Neuronal stem cell (in vitro differentiated cells): ENCODE measurements around the gene C9orf85.

ENCODE experiments used
- DNase-seq: peaks from one replicate; pipeline ENCODE4 v3.0.0-alpha.2; 2013; ENCODE audit warnings: low spot score
- H2AFZ ChIP-seq: one replicate; pipeline ENCODE4 v1.6.1; 2013; ENCODE audit warnings: mild to moderate bottlenecking, low read length, inconsistent platforms
- H2AK5ac ChIP-seq: 2 replicates; pipeline ENCODE4 v1.6.1; 2013; ENCODE audit warnings: low read depth, mild to moderate bottlenecking, inconsistent platforms, low read length, moderate library complexity, mixed read lengths
- H2BK120ac ChIP-seq: 2 replicates; pipeline ENCODE4 v1.6.1; 2013; ENCODE audit warnings: low read depth, mild to moderate bottlenecking, inconsistent platforms, low read length, moderate library complexity, mixed read lengths
- H2BK12ac ChIP-seq: one replicate; pipeline ENCODE4 v1.6.1; 2013; ENCODE audit warnings: low read length, inconsistent platforms
- H2BK15ac ChIP-seq: 2 replicates; pipeline ENCODE4 v1.6.1; 2013; ENCODE audit warnings: mild to moderate bottlenecking, low read length, inconsistent platforms, mixed read lengths
- H2BK5ac ChIP-seq: one replicate; pipeline ENCODE4 v1.6.1; 2013; ENCODE audit warnings: inconsistent platforms, mild to moderate bottlenecking, low read length, moderate library complexity
- H3K14ac ChIP-seq: one replicate; pipeline ENCODE4 v1.6.1; 2013; ENCODE audit warnings: low read length, inconsistent platforms
- H3K18ac ChIP-seq: 2 replicates; pipeline ENCODE4 v1.6.1; 2013; ENCODE audit warnings: low read length, inconsistent platforms
- H3K23ac ChIP-seq: 2 replicates; pipeline ENCODE4 v1.6.1; 2013; ENCODE audit warnings: low read depth, mild to moderate bottlenecking, mixed read lengths, low read length, inconsistent platforms; ENCODE audit not compliant: poor library complexity
- H3K27ac ChIP-seq: replicated peaks from 3 replicates; pipeline ENCODE4 v1.5.1; 2013; ENCODE audit warnings: low read length, inconsistent platforms
- H3K27me3 ChIP-seq, 3 experiments: 2 replicates each; pipeline ENCODE4 v1.6.1; 2013; ENCODE audit warnings: low read length in 3 of 3, mild to moderate bottlenecking in 2 of 3, inconsistent platforms in 1 of 3, low read depth in 1 of 3, mixed read lengths in 1 of 3, moderate library complexity in 1 of 3; ENCODE audit not compliant: control insufficient read depth in 3 of 3, insufficient read depth in 3 of 3
- H3K36me3 ChIP-seq, 2 donors: replicated peaks in 1 of 2; 2 replicates each; pipeline ENCODE4 v1.6.1; 2013; ENCODE audit warnings: low read length in 2 of 2; ENCODE audit not compliant: control insufficient read depth in 2 of 2, insufficient read depth in 2 of 2
- H3K4ac ChIP-seq: 2 replicates; pipeline ENCODE4 v1.6.1; 2013; ENCODE audit warnings: inconsistent platforms, mild to moderate bottlenecking, low read length, moderate library complexity
- H3K4me1 ChIP-seq, 2 donors: 1 replicate in 1 of 2; 2 replicates in 1 of 2; pipeline ENCODE4 v1.6.1; 2013; ENCODE audit warnings: low read length in 2 of 2, low read depth in 1 of 2; ENCODE audit not compliant: control insufficient read depth in 2 of 2, insufficient read depth in 1 of 2
- H3K4me2 ChIP-seq: one replicate; pipeline ENCODE4 v1.6.1; 2013; ENCODE audit warnings: mild to moderate bottlenecking, low read length, inconsistent platforms; ENCODE audit not compliant: insufficient read depth, poor library complexity, severe bottlenecking
- H3K4me3 ChIP-seq, 2 donors: 2 replicates each; pipeline ENCODE4 v1.5.1; 2013; ENCODE audit warnings: low read length in 2 of 2, mild to moderate bottlenecking in 2 of 2, inconsistent platforms in 1 of 2, moderate library complexity in 1 of 2
- H3K79me1 ChIP-seq: one replicate; pipeline ENCODE4 v1.6.1; 2013; ENCODE audit warnings: low read depth, mild to moderate bottlenecking, inconsistent platforms, low read length, moderate library complexity
- H3K9ac ChIP-seq: one replicate; pipeline ENCODE4 v1.6.1; 2013; ENCODE audit warnings: mild to moderate bottlenecking, low read depth, low read length, inconsistent platforms; ENCODE audit not compliant: poor library complexity
- H3K9me3 ChIP-seq, 2 donors: replicated peaks in 1 of 2; 2 replicates each; pipeline versions ENCODE3 to v1.6.1; 2013; ENCODE audit warnings: low read length in 2 of 2, mild to moderate bottlenecking in 2 of 2, inconsistent platforms in 1 of 2, low read depth in 1 of 2, mixed read lengths in 1 of 2, moderate library complexity in 1 of 2; ENCODE audit not compliant: control insufficient read depth in 2 of 2, insufficient read depth in 1 of 2
- H4K8ac ChIP-seq: one replicate; pipeline ENCODE4 v1.6.1; 2013; ENCODE audit warnings: low read depth, mild to moderate bottlenecking, inconsistent platforms, low read length, moderate library complexity
- H4K91ac ChIP-seq: one replicate; pipeline ENCODE4 v1.6.1; 2013; ENCODE audit warnings: low read length, low read depth, mild to moderate bottlenecking, inconsistent platforms; ENCODE audit not compliant: poor library complexity
- WGBS, 2 donors: extraction: QIAGEN DNeasy Blood & Tissue Kit; methylation state at CpG; one replicate each; pipeline ENCODE4 v1.1.7; 2013; ENCODE audit warnings: missing lambda C conversion rate in 2 of 2, mixed read lengths in 1 of 2; ENCODE audit not compliant: insufficient read length in 2 of 2, insufficient replicate concordance in 1 of 2; ENCODE audit errors: extremely low coverage in 2 of 2; 5-methylcytosine and 5-hydroxymethylcytosine counted together

Gene C9orf85

DNA sequence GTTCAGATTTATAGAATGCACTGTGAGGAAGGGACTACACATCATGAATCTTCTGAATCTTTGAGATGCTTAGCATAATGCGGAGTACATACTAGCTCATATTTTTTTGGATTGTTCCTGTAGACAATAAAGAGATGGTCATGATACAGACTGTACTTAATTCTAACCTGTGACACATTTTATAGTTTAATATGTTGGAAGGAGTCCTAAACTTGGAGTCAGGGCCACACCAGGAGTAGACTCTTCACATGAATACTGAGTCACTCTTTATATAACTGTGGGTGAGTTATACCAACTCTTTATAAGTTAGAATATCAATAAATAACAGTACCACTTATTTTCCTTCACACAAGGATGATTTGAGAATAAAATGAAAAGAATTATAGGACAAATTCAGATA is 16.9 kb downstream of the C9orf85 start:
- no peaks in the 10 kb centered on the region for H3K27me3 ChIP-seq
- WGBS, 2 donors = no CpG with 5 or more reads among the region's 1 CpG
- no peak overlapping the region for H3K4me3 ChIP-seq
- H3K18ac ChIP-seq = no peak overlapping the region
- no peak overlapping the region for H3K9ac ChIP-seq
- DNase-seq = no peak
- H3K79me1 ChIP-seq = no peaks in the 10 kb centered on the region
- no peak overlapping the region for H2AFZ ChIP-seq
- H3K27ac ChIP-seq = no peak overlapping the region
- no peak overlapping the region for H2AK5ac ChIP-seq
- no peak overlapping the region for H2BK5ac ChIP-seq
- H3K4me1 ChIP-seq = no peaks in the 10 kb centered on the region
- no peaks in the 10 kb centered on the region for H3K9me3 ChIP-seq
- H2BK120ac ChIP-seq = no peak overlapping the region
- no peak overlapping the region for H3K4ac ChIP-seq
- H4K91ac ChIP-seq = no peak overlapping the region
- no peak overlapping the region for H2BK15ac ChIP-seq
- no peak overlapping the region for H3K4me2 ChIP-seq
- H3K36me3 ChIP-seq = no peaks in the 10 kb centered on the region
- H2BK12ac ChIP-seq = no peak overlapping the region
- H3K23ac ChIP-seq = no peak overlapping the region
- H3K14ac ChIP-seq = no peak overlapping the region
- no peak overlapping the region for H4K8ac ChIP-seq

DNA sequence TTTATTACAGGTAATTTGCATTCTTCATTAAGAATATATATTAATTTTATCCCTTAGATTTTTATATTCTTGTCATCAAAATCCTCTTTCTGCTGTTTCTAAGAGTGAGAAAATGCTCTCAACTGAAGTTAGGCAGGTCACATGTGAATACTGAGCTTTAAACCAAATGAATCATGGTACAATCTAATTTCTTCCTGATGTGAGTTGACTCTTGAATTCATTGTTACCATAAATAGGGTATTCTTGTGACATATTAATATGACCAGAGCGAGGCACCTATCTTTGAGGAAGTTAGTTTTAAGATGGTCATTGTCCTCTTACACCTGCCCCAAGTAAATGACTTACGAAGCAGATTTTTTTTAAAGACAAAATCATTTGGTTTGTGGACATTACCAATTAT is 17.4 kb downstream of the C9orf85 start:
- no CpG with 5 or more reads among the region's 2 CpGs for WGBS, 2 donors
- H3K27me3 ChIP-seq = no peaks in the 10 kb centered on the region
- no peak overlapping the region for H3K4me2 ChIP-seq
- no peak overlapping the region for H4K91ac ChIP-seq
- no peak overlapping the region for H3K27ac ChIP-seq
- H3K4me3 ChIP-seq = no peak overlapping the region
- H3K9me3 ChIP-seq = no peaks in the 10 kb centered on the region
- no peak overlapping the region for H4K8ac ChIP-seq
- H2AFZ ChIP-seq = no peak overlapping the region
- no peak overlapping the region for H3K4ac ChIP-seq
- no peak overlapping the region for H3K9ac ChIP-seq
- H3K14ac ChIP-seq = no peak overlapping the region
- H2AK5ac ChIP-seq = no peak overlapping the region
- no peak overlapping the region for H2BK5ac ChIP-seq
- H3K23ac ChIP-seq = no peak overlapping the region
- no peak overlapping the region for H2BK12ac ChIP-seq
- no peaks in the 10 kb centered on the region for H3K4me1 ChIP-seq
- H3K36me3 ChIP-seq = no peaks in the 10 kb centered on the region
- H3K18ac ChIP-seq = no peak overlapping the region
- H3K79me1 ChIP-seq = no peaks in the 10 kb centered on the region
- no peak overlapping the region for H2BK15ac ChIP-seq
- no peak overlapping the region for H2BK120ac ChIP-seq
- DNase-seq = no peak

DNA sequence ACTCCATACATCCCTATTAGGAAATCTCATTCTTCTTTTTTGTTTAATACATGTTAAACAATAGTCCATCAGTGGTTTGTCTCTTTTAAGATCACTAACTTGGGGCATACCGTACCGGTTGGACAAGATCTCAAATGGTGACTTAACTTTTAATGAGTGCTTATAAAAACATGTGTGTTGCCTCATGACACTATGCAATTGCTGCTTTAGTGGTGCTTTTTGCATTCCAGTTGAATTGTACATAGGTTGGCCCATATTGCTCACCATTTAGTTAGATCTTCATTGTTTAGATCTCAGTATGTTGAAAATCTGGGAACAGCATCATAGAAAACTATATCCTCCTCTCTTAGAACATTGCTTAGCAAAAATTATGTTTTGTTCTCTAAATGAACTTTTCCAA is 17.8 kb downstream of the C9orf85 start:
- Histone ChIP-seq H2BK120ac (no peak overlapping the region), H3K9me3 (no peaks in the 10 kb centered on the region), H3K4me3 (no peak overlapping the region), H4K8ac (no peak overlapping the region), H2AFZ (no peak overlapping the region), H3K27ac (no peak overlapping the region), H2BK5ac (no peak overlapping the region), H3K36me3 (no peaks in the 10 kb centered on the region), H3K4ac (no peak overlapping the region), H3K9ac (no peak overlapping the region), H2BK12ac (no peak overlapping the region), H3K4me2 (no peak overlapping the region), H2AK5ac (no peak overlapping the region), H3K23ac (no peak overlapping the region), H3K18ac (no peak overlapping the region), H3K27me3 (no peaks in the 10 kb centered on the region), H3K4me1 (no peaks in the 10 kb centered on the region), H3K14ac (no peak overlapping the region), H3K79me1 (no peaks in the 10 kb centered on the region), H4K91ac (no peak overlapping the region), H2BK15ac (no peak overlapping the region)
- DNase-seq = no peak
- no CpG with 5 or more reads among the region's 2 CpGs for WGBS, 2 donors

DNA sequence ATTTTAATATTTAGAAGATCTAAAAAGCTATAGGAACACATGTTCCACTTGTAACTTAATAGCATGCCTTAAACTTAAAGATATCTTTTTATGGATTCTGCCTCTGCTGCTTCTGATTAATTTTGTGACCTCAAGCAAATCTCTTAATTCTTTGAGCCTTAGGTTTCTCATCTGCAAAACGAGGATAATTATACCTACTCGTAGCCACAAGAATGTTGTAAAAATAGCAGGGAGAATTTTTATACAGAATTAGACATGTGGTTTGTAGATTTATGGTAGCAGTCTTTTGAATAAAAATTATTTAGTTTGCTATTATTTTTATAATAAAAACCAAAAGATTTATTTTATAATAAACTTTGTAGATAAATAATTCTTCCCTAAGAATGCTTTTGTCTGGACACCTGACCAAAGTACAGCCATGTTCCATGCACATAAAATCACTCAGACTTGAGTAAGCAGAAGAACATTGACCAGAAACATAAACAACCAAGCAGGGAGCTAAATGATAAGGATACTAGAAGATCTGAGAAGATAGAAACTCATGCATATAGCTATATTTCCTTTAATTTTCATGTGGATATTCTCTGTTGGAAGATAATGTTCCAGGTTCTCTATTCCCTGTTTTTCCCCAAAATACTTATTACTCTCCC is 18.5 kb downstream of the C9orf85 start:
- Histone ChIP-seq H2BK12ac (no peak overlapping the region), H3K14ac (no peak overlapping the region), H3K23ac (no peak overlapping the region), H3K18ac (no peak overlapping the region), H3K4me3 (no peak overlapping the region), H3K27me3 (no peaks in the 10 kb centered on the region), H3K27ac (no peak overlapping the region), H3K36me3 (no peaks in the 10 kb centered on the region), H4K91ac (no peak overlapping the region), H2AFZ (no peak overlapping the region), H3K4ac (no peak overlapping the region), H3K9me3 (no peaks in the 10 kb centered on the region), H2BK15ac (no peak overlapping the region), H2BK5ac (no peak overlapping the region), H2AK5ac (no peak overlapping the region), H4K8ac (no peak overlapping the region), H3K4me1 (no peaks in the 10 kb centered on the region), H2BK120ac (no peak overlapping the region), H3K9ac (no peak overlapping the region), H3K79me1 (no peaks in the 10 kb centered on the region), H3K4me2 (no peak overlapping the region)
- no CpG with 5 or more reads among the region's 2 CpGs for WGBS, 2 donors
- no peak for DNase-seq
